ENCODE measurements around the gene VAMP8.
A peak's percentile ranks its signal among the peaks of the same experiment; 100 is the strongest.
"Not testable (repeated sequence)": the region's sequence is repeated elsewhere in the genome, so short reads cannot be mapped to it uniquely, and the experiment has no call there.

VAMP8 gene

GRCh38 chr2:85547089-85547858 is 30.1 kb upstream of the VAMP8 start:
- no peak for DNase-seq

GRCh38 chr2:85547859-85548607 is 29.4 kb upstream of the VAMP8 start:
- DNase-seq, result no peak

- DNase-seq, result no peak
Observed at GRCh38 chr2:85548608-85548900, 28.8 kb upstream of the VAMP8 start.

GRCh38 chr2:85549095-85549494 is 28.3 kb upstream of the VAMP8 start:
- DNase-seq, result no peak

- DNase-seq, result peak; percentile 87
Observed at GRCh38 chr2:85549826-85550225, 27.6 kb upstream of the VAMP8 start.

GRCh38 chr2:85550486-85550885 is 26.9 kb upstream of the VAMP8 start:
- DNase-seq, result no peak

GRCh38 chr2:85551698-85552678 is 25.4 kb upstream of the VAMP8 start:
- peak; percentile 69 for DNase-seq

GRCh38 chr2:85553184-85553583 is 24.2 kb upstream of the VAMP8 start:
- DNase-seq, result no peak

- DNase-seq, result no peak
Observed at GRCh38 chr2:85554980-85555612, 22.3 kb upstream of the VAMP8 start.

- no peak for DNase-seq
Observed at GRCh38 chr2:85557130-85557529, 20.3 kb upstream of the VAMP8 start.

GRCh38 chr2:85558160-85558559 is 19.2 kb upstream of the VAMP8 start:
- no peak for DNase-seq

GRCh38 chr2:85560403-85560726 is 17.0 kb upstream of the VAMP8 start:
- not testable (repeated sequence) for DNase-seq

GRCh38 chr2:85560812-85561279 is 16.5 kb upstream of the VAMP8 start:
- DNase-seq, result no peak

- peak; percentile 93 for DNase-seq
Observed at GRCh38 chr2:85561280-85562212, 15.8 kb upstream of the VAMP8 start, which contains the start of gene GGCX. Gene GGCX, minus strand, starts transcription at chr2:85561493. Its CDS starts 65 bp downstream, at chr2:85561428.

GRCh38 chr2:85564144-85564563 is 13.2 kb upstream of the VAMP8 start:
- no peak for DNase-seq

- no peak for DNase-seq
Observed at GRCh38 chr2:85566265-85566664, 11.1 kb upstream of the VAMP8 start.

- DNase-seq, result no peak
Observed at GRCh38 chr2:85575739-85576138, 1.6 kb upstream of the VAMP8 start.

- DNase-seq, result no peak
Observed at GRCh38 chr2:85577063-85577385, 362 bp upstream of the VAMP8 start.

GRCh38 chr2:85578243-85579180 is 1.1 kb downstream of the VAMP8 start:
- no peak for DNase-seq

GRCh38 chr2:85579266-85579935 is 2.0 kb downstream of the VAMP8 start:
- DNase-seq, result no peak
